ENCODE data around the gene KRTAP5-10. TPM values are rescaled to one million over a fixed set of nuclear protein-coding genes. Genes with fewer than 3 reads are reported as not detected.
A peak's percentile ranks its signal among the peaks of the same experiment; 100 is the strongest.
"Not testable (repeated sequence)": the region's sequence is repeated elsewhere in the genome, so short reads cannot be mapped to it uniquely, and the experiment has no call there.

KRTAP5-10 gene
- total RNA-seq, 6 experiments from 2014 or later, result not detected

DNA sequence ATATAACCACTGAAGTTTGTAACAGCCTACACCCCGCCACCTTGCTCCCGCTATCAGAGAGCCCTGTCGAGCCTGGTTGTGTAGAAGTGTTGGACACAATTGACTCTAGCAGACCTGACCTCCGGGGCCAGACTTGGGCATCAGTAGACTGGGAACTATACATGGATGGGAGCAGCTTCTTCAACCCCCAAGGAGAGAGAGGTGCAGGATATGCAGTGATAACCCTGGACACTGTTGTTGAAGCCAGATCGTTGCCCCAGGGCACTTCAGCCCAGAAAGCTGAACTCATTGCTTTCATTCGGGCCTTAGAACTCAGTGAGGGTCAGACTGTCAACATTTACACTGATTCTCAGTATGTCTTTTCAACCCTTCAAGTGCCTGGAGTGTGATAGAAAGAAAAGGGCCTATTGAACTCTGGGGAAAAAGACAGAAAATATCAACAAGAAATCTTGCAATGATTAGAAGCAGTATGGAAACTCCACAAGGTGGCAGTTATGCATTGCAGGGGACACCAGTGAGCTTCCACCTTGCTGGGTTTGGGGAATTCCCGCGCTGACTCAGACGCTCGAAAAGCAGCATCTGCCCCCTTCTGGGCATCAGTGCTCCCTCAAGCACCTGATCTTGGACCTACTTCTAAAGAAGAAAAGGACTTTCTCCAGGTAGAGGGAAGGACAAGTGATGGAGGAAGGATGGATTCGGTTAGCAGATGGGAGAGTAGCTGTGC lies 23.6 kb downstream of the KRTAP5-10 start:
- not testable (repeated sequence) for H3K27ac Mint-ChIP-seq; H3K4me3 Mint-ChIP-seq; H3K9me3 Mint-ChIP-seq; DNase-seq; H3K36me3 Mint-ChIP-seq (ENCODE audit: low read depth); H3K4me1 Mint-ChIP-seq (ENCODE audit: low read depth)
- H3K27me3 Mint-ChIP-seq (ENCODE audit: insufficient read depth), result peaks cover 31% of the 10 kb centered on the region
- TF ChIP-seq, protein P1, sequence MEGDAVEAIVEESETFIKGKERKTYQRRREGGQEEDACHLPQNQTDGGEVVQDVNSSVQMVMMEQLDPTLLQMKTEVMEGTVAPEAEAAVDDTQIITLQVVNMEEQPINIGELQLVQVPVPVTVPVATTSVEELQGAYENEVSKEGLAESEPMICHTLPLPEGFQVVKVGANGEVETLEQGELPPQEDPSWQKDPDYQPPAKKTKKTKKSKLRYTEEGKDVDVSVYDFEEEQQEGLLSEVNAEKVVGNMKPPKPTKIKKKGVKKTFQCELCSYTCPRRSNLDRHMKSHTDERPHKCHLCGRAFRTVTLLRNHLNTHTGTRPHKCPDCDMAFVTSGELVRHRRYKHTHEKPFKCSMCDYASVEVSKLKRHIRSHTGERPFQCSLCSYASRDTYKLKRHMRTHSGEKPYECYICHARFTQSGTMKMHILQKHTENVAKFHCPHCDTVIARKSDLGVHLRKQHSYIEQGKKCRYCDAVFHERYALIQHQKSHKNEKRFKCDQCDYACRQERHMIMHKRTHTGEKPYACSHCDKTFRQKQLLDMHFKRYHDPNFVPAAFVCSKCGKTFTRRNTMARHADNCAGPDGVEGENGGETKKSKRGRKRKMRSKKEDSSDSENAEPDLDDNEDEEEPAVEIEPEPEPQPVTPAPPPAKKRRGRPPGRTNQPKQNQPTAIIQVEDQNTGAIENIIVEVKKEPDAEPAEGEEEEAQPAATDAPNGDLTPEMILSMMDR (IDR thresholded peaks at IDR 0.05), result peak; percentile 19; the same call in 1 of the 2 replicates

GRCh38 chr11:71589546-71589920 lies 24.2 kb downstream of the KRTAP5-10 start:
- peaks cover 28% of the 10 kb centered on the region for H3K27me3 Mint-ChIP-seq (ENCODE audit: insufficient read depth)
- H3K36me3 Mint-ChIP-seq (ENCODE audit: low read depth); H3K4me1 Mint-ChIP-seq (ENCODE audit: low read depth); H3K27ac Mint-ChIP-seq; H3K4me3 Mint-ChIP-seq; DNase-seq; H3K9me3 Mint-ChIP-seq: not testable (repeated sequence)

- not testable (repeated sequence) for DNase-seq; H3K27ac Mint-ChIP-seq; H3K9me3 Mint-ChIP-seq; H3K36me3 Mint-ChIP-seq (ENCODE audit: low read depth); H3K4me3 Mint-ChIP-seq; H3K4me1 Mint-ChIP-seq (ENCODE audit: low read depth)
- peaks cover 25% of the 10 kb centered on the region for H3K27me3 Mint-ChIP-seq (ENCODE audit: insufficient read depth)
Measured at GRCh38 chr11:71603221-71603620, 37.9 kb downstream of the KRTAP5-10 start.

DNA sequence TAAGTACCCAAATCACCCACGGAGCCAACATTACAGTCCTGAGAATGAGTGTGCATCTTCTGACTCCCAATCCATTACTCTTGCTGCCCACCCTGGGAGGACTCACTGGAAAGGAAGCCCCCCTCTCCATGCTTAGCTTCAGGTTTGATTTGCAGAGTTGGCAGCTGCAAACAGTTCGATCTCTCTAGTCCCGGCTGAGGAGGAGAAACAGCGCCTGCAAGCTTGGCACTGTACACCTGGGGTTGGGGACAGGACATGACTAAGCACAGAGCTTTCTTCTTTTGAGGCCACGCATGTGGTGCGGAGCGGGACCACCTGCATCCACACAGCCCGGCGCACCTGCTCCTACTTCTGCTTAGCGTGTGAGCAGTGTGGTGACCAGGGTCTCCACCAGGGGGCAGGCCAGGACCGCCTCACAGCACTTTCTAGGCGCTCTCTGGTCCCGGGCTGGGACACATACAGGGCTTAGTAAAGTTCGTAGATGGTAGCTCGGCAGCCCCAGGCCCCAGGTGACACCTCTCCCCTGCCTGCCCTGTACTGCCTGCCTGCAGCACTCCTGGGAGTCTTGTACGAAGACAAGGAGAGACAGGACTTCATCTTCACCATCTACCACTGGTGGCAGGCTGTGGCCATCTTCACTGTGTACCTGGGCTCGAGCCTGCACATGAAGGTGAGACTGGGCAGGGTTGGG lies 39.6 kb downstream of the KRTAP5-10 start:
- TF ChIP-seq, protein P1 (IDR thresholded peaks at IDR 0.05), result peak; percentile 76
- not testable (repeated sequence) for H3K4me3 Mint-ChIP-seq; DNase-seq; H3K4me1 Mint-ChIP-seq (ENCODE audit: low read depth); H3K9me3 Mint-ChIP-seq; H3K36me3 Mint-ChIP-seq (ENCODE audit: low read depth); H3K27ac Mint-ChIP-seq
- H3K27me3 Mint-ChIP-seq (ENCODE audit: insufficient read depth), result peaks cover 27% of the 10 kb centered on the region

DNA sequence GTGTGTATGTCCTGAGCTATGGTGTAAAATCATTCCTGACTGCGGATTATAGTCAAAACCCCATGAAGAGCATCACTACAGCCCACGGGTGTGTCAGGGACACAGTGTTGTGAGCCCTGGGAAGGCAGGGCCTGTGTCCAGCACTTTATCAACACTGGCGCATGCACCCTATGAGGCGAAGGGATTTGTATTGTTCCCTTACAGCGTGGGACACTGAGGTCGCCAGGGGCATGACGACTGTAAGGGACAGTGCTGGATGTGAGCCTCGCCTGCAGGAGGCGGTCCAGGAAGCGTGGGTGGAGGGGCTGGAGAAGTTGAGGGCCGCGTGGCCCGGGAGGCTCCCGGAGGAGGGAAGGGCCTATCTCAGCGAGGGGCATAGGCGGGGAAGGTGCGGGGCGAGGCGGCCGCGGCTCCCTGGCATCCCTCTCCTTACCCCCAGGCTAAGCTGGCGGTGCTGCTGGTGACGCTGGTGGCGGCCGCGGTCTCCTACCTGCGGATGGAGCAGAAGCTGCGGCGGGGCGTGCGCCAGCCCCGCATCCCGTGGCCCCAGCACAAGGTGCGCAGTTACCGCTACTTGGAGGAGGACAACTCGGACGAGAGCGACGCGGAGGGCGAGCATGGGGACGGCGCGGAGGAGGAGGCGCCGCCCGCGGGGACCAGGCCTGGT lies 41.6 kb downstream of the KRTAP5-10 start:
- H3K36me3 Mint-ChIP-seq (ENCODE audit: low read depth); H3K4me3 Mint-ChIP-seq; H3K9me3 Mint-ChIP-seq; H3K27ac Mint-ChIP-seq; H3K4me1 Mint-ChIP-seq (ENCODE audit: low read depth); DNase-seq: not testable (repeated sequence)
- peaks cover 23% of the 10 kb centered on the region for H3K27me3 Mint-ChIP-seq (ENCODE audit: insufficient read depth)

DNA sequence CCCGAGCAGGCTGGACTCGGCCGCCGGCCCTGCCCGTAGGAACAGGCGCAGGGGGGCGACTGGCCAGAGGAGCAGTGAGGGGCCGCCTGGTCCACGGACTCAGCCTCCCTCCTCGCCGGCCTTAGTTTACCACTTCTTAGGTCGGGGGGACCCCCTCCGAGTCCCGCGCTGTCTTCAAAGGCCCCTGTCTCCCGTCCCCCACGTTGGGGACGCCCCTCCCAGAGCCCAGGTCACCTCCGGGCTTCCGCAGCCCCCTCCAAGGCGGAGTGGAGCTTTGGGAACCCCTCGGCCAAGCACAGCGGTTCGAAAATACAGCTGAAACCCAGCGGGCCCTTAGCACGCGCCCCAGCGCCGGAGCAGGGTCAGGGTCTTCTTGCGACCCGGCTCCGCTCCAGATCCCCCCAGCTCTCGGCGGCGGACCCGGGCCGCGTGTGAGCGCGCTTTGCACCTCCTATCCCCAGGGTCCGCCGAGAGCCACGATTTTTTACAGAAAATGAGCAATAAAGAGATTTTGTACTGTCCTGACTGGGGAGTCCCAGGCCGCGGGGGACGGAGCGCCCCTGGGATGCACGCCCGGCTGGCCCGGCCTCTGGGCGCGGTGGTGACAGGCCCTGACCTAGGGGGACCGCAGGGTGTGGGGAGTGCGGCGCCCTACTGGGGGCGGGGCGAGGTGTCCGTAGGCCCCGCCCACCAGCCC lies 42.3 kb downstream of the KRTAP5-10 start:
- not testable (repeated sequence) for H3K36me3 Mint-ChIP-seq (ENCODE audit: low read depth); DNase-seq; H3K4me3 Mint-ChIP-seq; H3K9me3 Mint-ChIP-seq; H3K4me1 Mint-ChIP-seq (ENCODE audit: low read depth); H3K27ac Mint-ChIP-seq
- peaks cover 26% of the 10 kb centered on the region for H3K27me3 Mint-ChIP-seq (ENCODE audit: insufficient read depth)

GRCh38 chr11:71608272-71608671 lies 42.9 kb downstream of the KRTAP5-10 start:
- not testable (repeated sequence) for DNase-seq; H3K4me3 Mint-ChIP-seq; H3K9me3 Mint-ChIP-seq; H3K4me1 Mint-ChIP-seq (ENCODE audit: low read depth); H3K27ac Mint-ChIP-seq; H3K36me3 Mint-ChIP-seq (ENCODE audit: low read depth)
- peaks cover 26% of the 10 kb centered on the region for H3K27me3 Mint-ChIP-seq (ENCODE audit: insufficient read depth)

DNA sequence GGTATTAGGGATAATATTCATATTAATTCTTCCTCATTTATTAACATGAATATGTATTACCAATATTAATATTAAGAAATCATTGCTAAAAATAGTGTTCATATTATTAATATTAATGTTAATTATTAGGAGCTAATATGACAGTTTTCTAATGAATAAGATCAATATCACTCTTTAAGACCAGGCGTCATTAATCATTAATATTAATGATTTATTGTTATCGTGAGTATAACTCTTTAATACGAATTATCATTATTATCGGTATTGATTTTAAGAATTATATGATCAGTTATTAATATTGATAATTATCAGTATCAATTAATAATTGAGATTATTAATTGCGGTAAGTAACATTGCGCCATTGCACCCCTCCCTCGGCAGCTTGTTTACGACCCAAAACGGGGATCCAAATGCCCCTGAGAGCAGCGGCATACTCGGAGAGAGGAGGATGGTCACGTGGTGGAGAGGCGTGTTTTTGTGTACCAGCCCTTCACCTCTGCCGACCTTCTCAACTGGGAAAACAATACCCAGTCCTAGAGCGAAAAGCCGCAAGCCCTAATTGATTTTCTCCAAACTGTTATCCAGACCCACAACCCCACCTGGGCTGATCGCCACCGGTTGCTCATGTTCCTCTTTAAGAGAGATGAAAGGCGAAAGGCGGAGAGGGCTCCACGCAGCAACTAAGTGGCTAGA lies 46.0 kb downstream of the KRTAP5-10 start:
- H3K27me3 Mint-ChIP-seq (ENCODE audit: insufficient read depth), result peaks cover 28% of the 10 kb centered on the region
- not testable (repeated sequence) for H3K4me3 Mint-ChIP-seq

DNA sequence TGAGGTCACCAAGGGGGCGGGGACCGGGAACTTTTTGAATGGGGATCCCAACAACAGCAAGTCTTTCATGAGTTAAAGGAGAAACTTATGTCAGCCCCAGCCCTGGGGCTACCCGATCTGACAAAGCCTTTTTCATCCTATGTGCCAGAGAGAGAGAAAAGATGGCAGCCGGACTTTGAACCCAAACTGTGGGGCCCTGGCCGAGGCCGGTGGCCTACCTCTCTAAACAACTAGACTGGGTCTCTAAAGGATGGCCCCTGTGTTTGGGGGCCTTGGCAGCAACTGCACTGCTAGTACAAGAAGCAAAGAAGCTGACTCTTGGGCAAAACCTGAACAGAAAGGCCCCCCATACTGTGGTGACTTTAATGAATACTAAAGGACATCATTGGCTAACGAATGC lies 48.6 kb downstream of the KRTAP5-10 start:
- not testable (repeated sequence) for H3K4me3 Mint-ChIP-seq; H3K36me3 Mint-ChIP-seq (ENCODE audit: low read depth); H3K27ac Mint-ChIP-seq; H3K4me1 Mint-ChIP-seq (ENCODE audit: low read depth); H3K9me3 Mint-ChIP-seq; DNase-seq
- H3K27me3 Mint-ChIP-seq (ENCODE audit: insufficient read depth), result peaks cover 22% of the 10 kb centered on the region

More for the DNA sequence above, 46.0 kb downstream of the KRTAP5-10 start:
- not testable (repeated sequence) for H3K9me3 Mint-ChIP-seq; H3K27ac Mint-ChIP-seq; H3K36me3 Mint-ChIP-seq (ENCODE audit: low read depth); H3K4me1 Mint-ChIP-seq (ENCODE audit: low read depth); DNase-seq

GRCh38 chr11:71614366-71614917 lies 49.1 kb downstream of the KRTAP5-10 start:
- not testable (repeated sequence) for H3K4me3 Mint-ChIP-seq; H3K27ac Mint-ChIP-seq; DNase-seq; H3K36me3 Mint-ChIP-seq (ENCODE audit: low read depth); H3K4me1 Mint-ChIP-seq (ENCODE audit: low read depth); H3K9me3 Mint-ChIP-seq
- H3K27me3 Mint-ChIP-seq (ENCODE audit: insufficient read depth), result peaks cover 18% of the 10 kb centered on the region

DNA sequence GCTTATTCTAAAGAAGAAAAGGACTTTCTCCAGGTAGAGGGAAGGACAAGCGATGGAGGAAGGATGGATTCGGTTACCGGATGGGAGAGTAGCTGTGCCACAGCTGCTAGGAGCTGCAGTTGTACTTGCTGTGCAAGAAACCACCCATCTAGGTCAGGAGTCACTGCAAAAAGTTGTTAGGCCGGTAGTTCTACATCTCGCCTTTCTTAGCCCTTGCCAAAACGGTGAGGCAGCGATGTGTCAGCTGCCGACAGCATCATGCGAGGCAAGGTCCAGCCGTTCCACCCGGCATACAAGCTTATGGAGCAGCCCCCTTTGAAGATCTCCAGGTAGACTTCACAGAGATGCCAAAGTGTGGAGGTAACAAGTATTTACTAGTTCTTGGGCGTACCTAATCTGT lies 49.6 kb downstream of the KRTAP5-10 start:
- H3K9me3 Mint-ChIP-seq; H3K4me3 Mint-ChIP-seq; DNase-seq; H3K27ac Mint-ChIP-seq; H3K4me1 Mint-ChIP-seq (ENCODE audit: low read depth); H3K36me3 Mint-ChIP-seq (ENCODE audit: low read depth): not testable (repeated sequence)
- peaks cover 17% of the 10 kb centered on the region for H3K27me3 Mint-ChIP-seq (ENCODE audit: insufficient read depth)

Data from HFFc6 (cell line).